Epithelial cell of esophagus (primary cell): ENCODE data around the gene SLC39A12.

Experiments
- DNase-seq: peaks from one replicate; pipeline ENCODE4 v3.0.0; 2010; ENCODE audit warnings: low read depth
- H3K4me3 ChIP-seq: 2 replicates; pipeline ENCODE4 v1.5.1; 2011; ENCODE audit warnings: mild to moderate bottlenecking, low read length, control low read depth
- CTCF ChIP-seq: IDR thresholded peaks from 2 replicates; pipeline ENCODE4 v1.5.1; 2011; ENCODE audit warnings: low read depth, mild to moderate bottlenecking, low read length, control low read depth, inconsistent platforms; ENCODE audit not compliant: insufficient read depth; ENCODE audit errors: missing control alignments

The SLC39A12 gene

GRCh38 chr10:17951868-17952371 is at the start of gene SLC39A12:
SLC39A12 (plus strand) TSS chr10:17951918; CDS start chr10:17953277, 1,359 bp downstream.
- peak; percentile 54 for DNase-seq

GRCh38 chr10:17904564-17904963 is 47.2 kb upstream of the SLC39A12 start:
- no peak for DNase-seq
- no peak overlapping the region for H3K4me3 ChIP-seq
- no peak for TF ChIP-seq CTCF

More at GRCh38 chr10:17951868-17952371, at the start of gene SLC39A12:
- no peak for TF ChIP-seq CTCF
- no peak within 1 kb of the TSS for H3K4me3 ChIP-seq

- peak; percentile 43 for DNase-seq
- no peak for TF ChIP-seq CTCF
- H3K4me3 ChIP-seq, result no peak overlapping the region
Measured at GRCh38 chr10:17905491-17905890, 46.2 kb upstream of the SLC39A12 start.

GRCh38 chr10:17906002-17906401 is 45.7 kb upstream of the SLC39A12 start:
- TF ChIP-seq CTCF, result no peak
- H3K4me3 ChIP-seq, result no peak overlapping the region
- DNase-seq, result no peak

GRCh38 chr10:17907641-17908040 is 44.1 kb upstream of the SLC39A12 start:
- DNase-seq, result no peak
- TF ChIP-seq CTCF, result no peak
- H3K4me3 ChIP-seq, result no peak overlapping the region

- peak; percentile 70 for TF ChIP-seq CTCF
- DNase-seq, result peak; percentile 70
- H3K4me3 ChIP-seq, result no peak overlapping the region
Measured at GRCh38 chr10:17910125-17910789, 41.5 kb upstream of the SLC39A12 start.

- no peak for TF ChIP-seq CTCF
- H3K4me3 ChIP-seq, result no peak overlapping the region
Measured at GRCh38 chr10:17912754-17913153, 39.0 kb upstream of the SLC39A12 start.

More at GRCh38 chr10:17912754-17913153, 39.0 kb upstream of the SLC39A12 start:
- DNase-seq, result no peak
